ENCODE results near the gene TEX53.

The TEX53 gene

GRCh38 chr9:114657705-114658104 is at the start of gene TEX53:
TSS of gene TEX53 (minus strand) at chr9:114657805. CDS start at chr9:114657774, 31 bp downstream.
- no peak for DNase-seq

GRCh38 chr9:114706711-114707110 is 49.1 kb upstream of the TEX53 start:
- DNase-seq = no peak

- no peak for DNase-seq
These were observed 44.4 kb upstream of the TEX53 start for GRCh38 chr9:114701988-114702387.

- no peak for DNase-seq
These were observed 40.3 kb upstream of the TEX53 start for GRCh38 chr9:114697951-114698351.

- no peak for DNase-seq
These were observed 39.4 kb upstream of the TEX53 start for GRCh38 chr9:114696814-114697544.

GRCh38 chr9:114695948-114696347 is 38.3 kb upstream of the TEX53 start:
- no peak for DNase-seq

- DNase-seq = no peak
These were observed 37.2 kb upstream of the TEX53 start for GRCh38 chr9:114694719-114695269.

- DNase-seq = no peak
These were observed 36.5 kb upstream of the TEX53 start for GRCh38 chr9:114694146-114694545.

GRCh38 chr9:114693248-114693855 is 35.7 kb upstream of the TEX53 start:
- DNase-seq = no peak

- no peak for DNase-seq
These were observed 34.3 kb upstream of the TEX53 start for GRCh38 chr9:114691956-114692295.

- DNase-seq = peak; percentile 46
These were observed 33.7 kb upstream of the TEX53 start for GRCh38 chr9:114691046-114691955.

- DNase-seq = no peak
These were observed 32.7 kb upstream of the TEX53 start for GRCh38 chr9:114690308-114690707.

- DNase-seq = no peak
These were observed 32.2 kb upstream of the TEX53 start for GRCh38 chr9:114689813-114690212.

- no peak for DNase-seq
These were observed 31.5 kb upstream of the TEX53 start for GRCh38 chr9:114688909-114689610.

- DNase-seq = no peak
These were observed 30.8 kb upstream of the TEX53 start for GRCh38 chr9:114688379-114688778.

GRCh38 chr9:114687034-114687433 is 29.4 kb upstream of the TEX53 start:
- no peak for DNase-seq

GRCh38 chr9:114685951-114686350 is 28.3 kb upstream of the TEX53 start:
- no peak for DNase-seq

GRCh38 chr9:114684036-114684435 is 26.4 kb upstream of the TEX53 start:
- no peak for DNase-seq

GRCh38 chr9:114682846-114683245 is 25.2 kb upstream of the TEX53 start:
- no peak for DNase-seq

- DNase-seq = peak; percentile 65
These were observed 24.2 kb upstream of the TEX53 start, which contains the start of gene TEX48 for GRCh38 chr9:114681594-114682332. TSS of gene TEX48 (minus strand) at chr9:114682192. CDS start at chr9:114671723, 10,469 bp downstream.

GRCh38 chr9:114680259-114681001 is 22.8 kb upstream of the TEX53 start:
- no peak for DNase-seq

Measured in activated CD4-positive, alpha-beta T cell treated with anti-CD3 and anti-CD28 coated beads, Interleukin-2, amount 50 U/mL, for 1 hour (primary cell).